ENCODE results near the gene SOX8.

DNA sequence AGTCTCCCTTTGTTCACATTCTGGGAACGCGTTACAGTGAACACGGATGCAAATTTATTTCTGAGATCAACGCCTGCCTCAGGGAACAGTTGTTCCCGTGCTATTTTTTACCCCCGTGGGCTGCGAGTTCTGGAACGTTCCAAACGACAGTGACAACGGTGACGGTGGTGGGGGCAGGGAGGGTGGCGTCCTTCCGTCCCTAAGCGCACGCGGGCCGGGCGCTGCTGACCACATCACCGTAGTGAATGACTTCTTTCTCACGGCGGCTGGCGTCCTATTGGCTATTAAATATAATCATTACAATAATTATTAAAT, 45.9 kb downstream of the SOX8 start:
- TF ChIP-seq TCF7L2 (IDR thresholded peaks at IDR 0.05; ENCODE audit: borderline replicate concordance, low read depth, low read length) = no peak
- TF ChIP-seq CTCF (tag by site-specific recombination; IDR thresholded peaks at IDR 0.05) = no peak
- TF ChIP-seq YY1 (tag by site-specific recombination; IDR thresholded peaks at IDR 0.05) = no peak

Measured in HEK293 (cell line).